Pons (tissue), 1 donor: ENCODE data around the gene CNTNAP2.

ENCODE experiments used
- DNase-seq: peaks from one replicate; pipeline ENCODE4 v3.0.0-alpha.2; 2016; ENCODE audit warnings: low spot score

CNTNAP2 gene

DNA sequence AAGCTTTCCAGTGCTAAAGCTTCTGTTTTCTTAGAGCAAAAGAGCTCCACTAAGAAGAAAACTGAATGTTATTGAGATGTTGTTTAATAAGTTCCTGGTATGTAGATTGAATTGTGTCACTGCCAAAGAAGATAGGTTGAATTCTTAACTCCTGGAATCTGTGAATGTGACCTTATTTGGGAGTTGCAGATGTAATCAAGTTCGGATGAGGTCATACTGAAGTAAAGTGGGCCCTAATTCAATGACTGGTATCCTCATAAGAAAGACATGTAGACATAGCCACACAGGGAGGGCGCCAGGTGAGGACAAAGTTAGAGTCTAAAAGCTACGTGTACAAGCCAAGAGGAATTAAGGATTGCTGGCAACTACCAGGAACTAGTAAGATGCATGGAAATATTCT is 1741.8 kb downstream of the CNTNAP2 start:
- DNase-seq, result no peak

DNA sequence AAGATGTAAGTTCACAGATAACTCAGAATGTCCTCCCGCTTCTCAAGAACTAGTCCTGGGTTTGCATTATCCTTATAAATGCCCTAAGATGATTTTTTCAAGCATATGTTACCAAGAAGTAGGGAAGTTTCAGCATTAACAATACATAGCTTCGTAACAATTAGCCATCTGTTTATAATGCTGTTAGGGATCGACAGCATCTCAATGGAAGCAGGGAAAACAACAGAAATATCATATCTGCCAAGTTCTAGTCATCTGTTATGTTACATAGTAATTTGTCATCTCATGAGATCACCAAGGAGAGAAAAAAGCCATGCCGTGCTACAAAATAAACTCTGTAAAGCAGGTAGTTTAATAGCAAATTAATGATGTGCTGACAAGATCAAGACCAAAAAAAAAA is 1742.4 kb downstream of the CNTNAP2 start:
- no peak for DNase-seq

DNA sequence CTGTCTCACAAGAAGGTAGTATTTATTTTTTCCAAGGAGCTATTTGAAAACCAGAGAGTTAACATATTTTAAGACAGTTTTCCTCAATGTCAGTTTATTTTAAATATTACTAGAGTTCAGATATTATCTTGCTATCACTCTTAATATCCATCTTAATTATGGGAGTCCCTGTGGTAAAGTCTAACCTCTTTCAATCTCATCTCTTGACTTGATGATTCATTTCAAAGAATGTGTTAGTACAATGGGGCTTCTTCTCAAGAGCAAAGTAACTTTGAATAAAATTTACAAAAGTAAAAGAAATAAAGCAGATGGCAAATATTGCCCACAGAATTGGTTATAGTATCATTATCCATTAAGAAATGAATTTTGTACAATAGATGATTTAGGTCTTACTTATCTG is 1742.9 kb downstream of the CNTNAP2 start:
- DNase-seq, result no peak

DNA sequence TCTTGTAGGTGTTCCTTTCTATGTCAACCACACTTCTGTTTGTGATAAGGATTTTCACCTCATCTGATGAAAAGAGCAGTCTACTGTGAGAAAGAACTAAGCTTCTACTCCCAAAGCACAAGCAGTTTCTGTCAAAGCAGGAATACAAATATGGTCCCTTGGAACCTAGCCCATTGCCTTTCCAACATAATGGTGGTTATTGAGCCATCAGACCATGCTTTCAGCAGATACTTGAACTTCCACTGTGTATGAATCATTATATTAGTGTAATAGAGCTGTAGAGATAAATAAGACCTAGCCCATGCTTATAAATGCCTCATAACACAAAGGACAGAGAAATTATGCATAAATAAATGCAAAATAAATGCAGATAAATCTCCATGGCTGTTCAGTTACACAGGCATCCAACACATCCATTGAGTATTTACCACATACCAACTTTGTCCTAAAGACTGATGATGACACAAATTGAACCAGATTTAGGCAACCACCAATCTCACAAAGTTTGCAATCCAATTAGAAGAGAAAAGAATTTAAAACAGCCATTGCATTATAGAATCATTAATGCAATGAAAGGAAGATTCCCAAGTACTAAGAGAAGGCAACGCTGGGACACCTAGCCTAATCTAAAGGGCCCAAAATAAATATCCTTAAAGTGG is 1744.6 kb downstream of the CNTNAP2 start:
- peak; percentile 81 for DNase-seq

DNA sequence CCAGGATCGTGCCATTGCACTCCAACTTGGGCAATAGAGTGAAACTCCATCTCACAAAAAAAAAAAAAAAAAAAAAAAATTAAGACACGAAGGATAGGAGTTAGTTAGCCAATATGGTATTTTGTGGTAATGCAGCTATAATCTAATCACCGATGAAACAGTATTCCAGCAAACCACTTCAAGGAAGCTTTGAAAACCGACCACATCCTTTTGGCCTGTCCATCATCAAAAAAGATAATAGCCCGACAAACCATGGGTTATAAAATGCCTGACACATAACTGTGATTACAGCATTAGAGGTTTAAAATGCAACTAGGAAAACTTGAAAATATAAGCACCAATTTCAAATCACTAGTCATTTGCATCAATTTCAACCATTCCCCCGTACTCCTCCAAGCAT is 1745.3 kb downstream of the CNTNAP2 start:
- DNase-seq, result no peak

DNA sequence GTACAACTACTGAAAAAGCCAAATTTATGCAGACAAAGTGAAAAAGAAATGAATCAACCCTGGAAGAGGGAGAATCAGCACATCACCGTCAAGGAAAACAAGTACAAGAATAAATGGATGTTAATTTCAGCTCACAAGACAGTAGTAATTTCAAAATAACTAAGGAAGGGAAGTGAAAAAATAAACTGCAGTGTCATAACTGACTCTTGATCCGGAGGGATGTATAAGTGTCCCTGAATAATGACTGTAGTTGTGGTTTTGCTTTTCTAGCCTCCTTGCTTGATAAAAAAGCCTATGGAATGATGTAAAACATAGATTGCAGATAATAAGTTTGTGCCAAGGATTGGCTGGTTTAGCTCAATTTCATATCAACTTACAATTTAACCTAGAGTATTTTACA is 1752.9 kb downstream of the CNTNAP2 start:
- no peak for DNase-seq

DNA sequence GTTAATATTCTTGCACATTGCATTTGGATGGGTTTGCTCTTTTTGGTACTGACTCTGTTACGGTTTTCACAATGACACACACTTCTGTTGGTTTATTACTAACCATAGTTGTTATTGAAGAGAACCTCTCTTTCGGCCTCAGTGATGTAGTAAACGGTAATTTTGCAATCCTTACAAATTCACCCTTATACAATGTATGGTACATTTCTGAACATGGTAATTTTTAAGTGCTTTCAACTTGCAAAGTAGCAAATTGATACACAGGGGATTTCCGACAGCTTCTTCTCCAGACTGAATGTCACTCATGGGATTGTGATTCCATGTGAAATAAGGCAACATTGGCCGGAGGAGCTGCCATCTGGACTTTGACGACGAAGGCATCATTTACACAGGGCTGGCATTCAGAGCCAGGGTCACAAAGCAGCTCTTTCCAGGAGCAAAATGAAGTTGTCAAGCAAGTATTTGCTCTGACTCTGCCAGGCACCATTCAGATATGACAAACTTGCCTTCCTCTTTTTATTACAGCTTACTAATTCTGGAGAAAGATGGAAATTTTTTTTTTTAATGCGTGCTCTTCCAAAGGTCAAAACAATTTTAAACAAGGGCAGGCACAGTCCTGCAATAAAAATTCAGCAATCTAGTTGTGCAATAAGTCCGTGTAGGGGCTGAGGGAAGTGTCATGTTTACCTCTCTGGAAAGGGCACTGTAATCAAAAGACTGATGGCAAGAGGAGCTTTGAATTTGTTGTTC is 1762.5 kb downstream of the CNTNAP2 start:
- DNase-seq, result peak; percentile 88

DNA sequence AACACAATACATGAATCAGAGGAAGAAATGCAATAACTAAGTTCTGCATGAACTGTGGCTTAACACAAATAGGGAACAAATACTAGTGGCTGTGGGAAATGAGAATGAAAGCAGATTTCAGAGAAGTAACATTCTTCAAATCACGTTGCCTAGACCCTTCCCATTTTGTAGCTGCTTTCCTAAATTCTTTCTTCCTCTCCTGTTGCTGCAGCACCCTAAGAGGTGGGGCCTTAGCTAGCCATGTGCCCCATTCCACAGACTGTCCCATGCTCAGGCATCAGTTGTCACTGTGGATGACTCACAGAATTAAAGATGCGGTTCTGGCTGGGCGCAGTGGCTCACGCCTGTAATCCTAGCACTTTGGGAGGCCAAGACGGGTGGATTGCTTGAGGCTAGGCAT is 1769.3 kb downstream of the CNTNAP2 start:
- DNase-seq, result no peak

DNA sequence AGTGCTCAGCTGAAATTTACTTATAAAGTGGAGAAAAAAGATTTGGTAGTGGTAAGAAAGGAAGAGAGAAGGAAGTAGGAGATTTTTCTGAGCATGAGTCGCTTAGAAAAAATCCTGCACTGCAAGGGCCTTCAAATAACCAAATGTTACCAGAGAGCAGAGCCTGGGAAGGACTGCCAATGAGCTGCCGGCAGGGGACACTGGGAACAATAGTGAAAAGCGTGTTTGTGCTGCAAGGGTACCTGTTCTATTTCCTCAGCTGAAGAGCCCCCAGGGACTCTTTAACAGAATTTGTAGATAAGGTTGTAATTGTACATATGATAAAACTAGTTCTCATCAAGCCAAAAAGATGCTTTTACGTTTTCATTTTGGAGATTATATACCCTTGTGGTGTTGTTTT is 1777.7 kb downstream of the CNTNAP2 start:
- peak; percentile 82 for DNase-seq

DNA sequence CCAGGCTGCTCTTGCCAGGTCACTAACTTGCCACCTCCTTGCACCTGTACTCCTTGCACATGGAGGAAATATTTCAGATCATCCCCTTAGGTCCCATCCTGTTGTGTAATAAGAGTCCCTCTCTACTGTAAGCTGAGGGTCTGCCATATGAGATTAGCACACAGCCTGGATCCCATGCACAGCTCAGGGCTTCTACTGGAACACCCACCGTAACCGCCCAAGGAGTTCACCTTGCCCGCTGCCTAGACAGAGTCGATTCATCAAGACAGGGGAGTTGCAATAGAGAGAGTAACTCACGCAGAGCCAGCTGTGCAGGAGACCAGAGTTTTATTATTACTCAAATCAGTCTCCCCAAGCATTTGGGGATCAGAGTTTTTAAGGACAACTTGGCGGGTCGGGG is 1779.5 kb downstream of the CNTNAP2 start:
- DNase-seq, result no peak

DNA sequence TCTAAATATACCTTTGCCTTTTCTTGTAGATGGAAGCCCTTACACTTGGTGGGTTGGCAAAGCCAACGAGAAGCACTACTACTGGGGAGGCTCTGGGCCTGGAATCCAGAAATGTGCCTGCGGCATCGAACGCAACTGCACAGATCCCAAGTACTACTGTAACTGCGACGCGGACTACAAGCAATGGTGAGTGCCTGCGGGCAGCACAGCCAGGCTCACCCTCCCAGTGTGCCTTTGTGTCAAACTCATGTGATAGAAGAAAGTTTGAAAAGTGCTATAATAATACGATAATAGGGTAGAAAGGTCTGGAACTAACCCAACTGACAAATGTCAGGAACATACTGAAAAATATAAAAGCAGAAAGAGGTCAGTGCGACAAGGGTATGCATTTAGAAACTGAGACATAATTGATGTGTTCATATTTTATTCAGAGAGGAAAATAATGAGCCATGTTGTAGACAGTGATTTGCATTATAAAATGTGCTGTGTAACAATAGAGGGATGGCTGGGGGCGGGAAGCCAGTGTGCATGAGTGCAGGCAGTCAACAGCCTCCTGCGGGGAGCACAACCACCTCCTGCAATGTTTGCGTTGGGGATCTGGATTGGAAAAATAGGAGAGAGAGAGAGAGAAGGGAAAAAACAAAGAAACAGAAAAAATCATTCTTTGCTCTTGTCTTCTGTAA is 1787.1 kb downstream of the CNTNAP2 start:
- no peak for DNase-seq

DNA sequence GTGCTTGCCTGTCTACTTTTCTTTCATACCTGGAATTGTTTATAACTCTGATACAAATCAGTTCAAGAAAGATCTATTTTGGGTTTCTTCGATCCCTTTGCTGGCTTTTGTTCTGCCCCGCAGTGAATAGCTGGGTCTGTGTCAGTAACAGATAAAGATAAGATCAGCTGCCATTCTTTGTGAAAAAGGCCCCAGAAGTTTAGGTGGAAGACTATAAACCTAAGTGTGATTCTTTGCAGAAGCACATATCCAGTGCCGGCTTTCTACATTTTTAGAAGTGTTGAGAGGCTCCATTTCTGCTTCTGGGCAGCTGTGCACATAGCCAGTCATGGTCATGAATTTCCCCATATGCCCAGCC is 1787.6 kb downstream of the CNTNAP2 start:
- DNase-seq, result no peak

DNA sequence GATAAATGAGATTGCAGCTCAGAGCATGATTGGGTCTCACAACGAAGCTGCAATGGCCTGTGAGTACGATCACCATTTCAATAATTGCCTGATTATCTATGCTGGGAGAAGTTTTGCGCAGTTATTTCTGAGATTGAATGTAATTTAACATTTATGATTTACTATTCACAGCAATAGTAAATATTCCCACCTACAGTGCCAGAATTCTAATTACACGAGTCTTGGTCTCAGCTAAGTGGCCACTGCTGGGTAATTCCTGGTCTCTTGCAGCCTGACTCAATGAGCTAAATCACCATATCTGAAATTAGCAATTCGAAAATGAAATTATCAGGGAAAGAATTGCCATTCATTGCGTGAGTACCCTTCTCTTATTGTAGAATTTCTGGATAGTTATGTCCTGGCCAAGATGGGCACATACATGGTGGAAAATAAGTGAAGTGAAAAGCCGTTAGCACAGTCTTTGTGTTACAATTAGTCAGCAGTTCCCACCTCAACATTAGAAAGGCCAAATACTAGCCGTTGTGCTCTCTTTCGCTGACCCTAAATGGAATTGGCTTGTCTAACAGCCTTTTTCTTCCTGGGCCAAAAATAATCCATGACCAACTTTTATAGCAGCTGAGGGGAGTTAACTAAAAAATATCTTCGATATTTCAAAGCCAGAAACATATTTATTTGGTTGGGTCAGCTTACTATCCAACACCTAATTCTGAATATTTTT is 1793.0 kb downstream of the CNTNAP2 start:
- DNase-seq, result no peak

DNA sequence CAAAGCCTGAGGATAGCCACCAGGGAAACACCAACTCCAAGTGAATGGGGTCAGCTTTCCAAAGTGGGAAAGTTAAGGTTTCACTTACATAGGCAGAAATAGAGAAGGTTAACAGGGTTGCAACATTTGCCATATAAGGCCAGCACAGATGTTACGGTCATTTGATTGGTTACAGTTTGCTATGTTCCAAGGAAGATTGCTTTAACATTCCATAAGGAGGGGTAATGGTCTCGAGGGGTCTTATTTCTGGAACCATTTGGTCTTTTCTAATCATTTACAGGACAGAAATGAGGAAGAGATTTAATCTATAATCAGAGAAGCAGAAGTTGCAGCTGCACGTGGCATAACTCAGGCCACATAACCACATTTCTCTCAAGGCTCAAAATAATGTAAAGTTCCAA is 1794.6 kb downstream of the CNTNAP2 start:
- no peak for DNase-seq

DNA sequence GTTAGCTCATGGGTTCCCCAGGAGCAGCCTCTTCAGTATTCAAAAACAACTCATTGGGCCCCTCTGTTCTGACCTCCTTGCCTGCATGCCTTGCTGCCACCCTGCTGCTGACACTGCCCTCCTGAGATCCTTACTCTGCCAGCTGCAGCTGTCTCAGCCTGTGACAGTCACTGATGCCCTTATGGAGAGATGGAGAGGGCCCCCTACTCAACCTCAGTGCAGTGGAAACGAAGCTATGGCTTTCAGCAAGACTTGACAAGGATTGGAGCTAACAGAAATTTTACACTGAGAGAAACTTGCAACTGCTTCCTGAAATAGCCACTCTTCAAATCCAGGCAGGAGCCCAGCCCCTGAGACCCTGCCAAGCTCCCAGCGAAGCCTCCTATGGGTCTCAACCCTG is 1795.7 kb downstream of the CNTNAP2 start:
- no peak for DNase-seq

DNA sequence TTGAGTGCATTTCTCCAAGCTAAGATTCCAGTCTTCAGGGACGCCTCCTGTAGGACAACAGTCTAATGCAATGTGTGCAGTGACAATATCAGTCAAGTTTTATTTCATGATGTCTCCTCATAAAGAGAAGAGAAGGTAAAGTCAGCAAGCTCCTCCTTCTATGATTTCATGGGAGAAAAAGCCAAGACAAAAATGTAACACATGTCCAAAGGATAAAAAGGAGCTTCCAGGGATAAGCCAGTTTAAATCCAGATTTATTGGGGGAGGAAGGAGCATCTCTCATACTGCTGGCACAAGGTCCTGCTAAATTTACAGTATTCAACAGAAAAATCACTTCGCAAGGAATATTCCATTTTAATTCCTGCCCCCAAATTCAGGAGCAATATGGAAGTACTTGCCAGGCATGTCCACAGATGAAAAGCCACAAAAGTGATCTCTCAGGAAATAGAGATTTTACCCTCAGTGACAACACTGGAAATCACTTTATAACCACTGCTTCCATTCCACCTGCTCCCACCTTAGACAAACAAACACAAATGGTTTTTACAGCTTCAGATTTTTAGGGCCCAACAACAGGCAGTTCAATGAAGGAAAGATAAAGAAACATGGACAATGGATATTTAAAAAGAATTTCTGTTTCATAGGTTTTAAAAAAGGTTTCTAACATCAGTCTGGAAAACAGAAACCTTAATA is 1796.5 kb downstream of the CNTNAP2 start:
- DNase-seq, result no peak

DNA sequence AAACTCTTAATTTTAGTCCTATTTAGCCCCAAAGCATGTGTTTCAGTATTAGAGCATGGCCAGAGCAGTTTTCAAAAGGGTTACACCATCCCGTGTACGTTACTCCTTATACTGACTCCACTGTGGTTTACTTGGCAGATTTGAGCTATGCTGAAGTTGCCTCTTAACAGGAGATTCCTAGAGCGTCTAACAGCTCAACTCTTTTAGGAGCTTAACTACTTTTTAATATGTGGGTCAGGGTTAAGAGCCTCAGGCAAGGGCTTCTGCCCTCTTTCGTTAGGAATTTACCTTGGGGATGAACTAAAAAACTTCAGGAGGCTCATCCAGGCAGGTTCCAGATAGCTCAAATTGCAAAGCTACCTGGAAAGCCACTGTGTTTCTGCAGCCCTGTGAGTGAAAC is 1799.2 kb downstream of the CNTNAP2 start:
- DNase-seq, result no peak

DNA sequence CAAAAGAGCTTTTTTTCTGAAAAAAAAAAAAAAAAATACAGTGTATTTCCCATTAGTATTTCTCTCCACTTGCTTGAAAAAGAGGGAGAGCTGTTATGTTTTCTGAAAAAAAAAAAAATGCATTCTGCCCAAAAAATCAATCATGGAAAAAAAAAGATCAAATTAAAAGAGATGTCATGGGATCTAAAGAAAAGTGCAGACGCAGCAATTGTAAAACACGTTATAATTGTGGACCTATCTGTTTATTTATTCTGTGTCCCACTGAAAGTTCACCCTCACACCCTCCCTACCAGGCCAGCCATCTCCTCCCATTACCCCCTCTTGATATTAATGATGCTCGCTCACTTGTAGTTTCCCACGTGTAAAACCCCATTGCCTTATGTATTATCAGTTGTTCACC is 1800.0 kb downstream of the CNTNAP2 start:
- DNase-seq, result no peak

DNA sequence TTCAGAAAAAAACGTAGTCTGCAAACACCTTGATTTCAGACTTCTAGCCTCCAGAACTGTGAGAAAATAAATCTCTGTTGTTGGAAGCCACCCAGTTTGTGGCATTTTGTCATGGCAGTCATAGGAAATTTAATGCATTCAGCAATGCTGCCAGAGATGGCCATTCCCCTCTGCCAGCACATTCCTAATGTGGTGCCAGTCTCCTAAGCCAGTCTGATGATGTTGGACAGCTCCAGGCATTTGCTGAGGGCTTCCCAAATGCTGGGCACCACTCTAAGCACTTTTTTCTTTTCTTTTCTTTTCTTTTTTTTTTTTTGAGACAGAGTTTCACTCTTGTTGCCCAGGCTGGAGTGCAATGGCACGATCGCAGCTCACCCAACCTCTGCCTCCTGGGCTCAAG is 1807.2 kb downstream of the CNTNAP2 start:
- no peak for DNase-seq

DNA sequence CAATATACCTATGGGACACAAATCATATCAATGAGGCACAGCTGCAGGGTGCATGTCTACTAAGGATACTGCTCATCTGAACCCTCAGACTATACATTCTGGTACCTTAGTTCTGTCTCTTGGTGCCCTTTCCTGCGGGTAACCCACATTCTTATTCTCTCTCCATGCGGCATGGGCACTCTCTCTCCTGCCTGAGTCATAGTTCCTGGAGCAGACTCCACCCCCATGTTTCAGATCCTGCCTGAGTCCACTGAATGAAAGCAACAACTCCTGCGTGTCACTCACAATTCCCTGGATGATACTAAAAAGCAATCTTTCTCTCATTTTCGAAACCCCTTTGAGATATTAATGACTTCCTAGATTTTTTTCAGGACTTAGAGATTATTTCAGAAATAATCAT is 1820.8 kb downstream of the CNTNAP2 start:
- no peak for DNase-seq

DNA sequence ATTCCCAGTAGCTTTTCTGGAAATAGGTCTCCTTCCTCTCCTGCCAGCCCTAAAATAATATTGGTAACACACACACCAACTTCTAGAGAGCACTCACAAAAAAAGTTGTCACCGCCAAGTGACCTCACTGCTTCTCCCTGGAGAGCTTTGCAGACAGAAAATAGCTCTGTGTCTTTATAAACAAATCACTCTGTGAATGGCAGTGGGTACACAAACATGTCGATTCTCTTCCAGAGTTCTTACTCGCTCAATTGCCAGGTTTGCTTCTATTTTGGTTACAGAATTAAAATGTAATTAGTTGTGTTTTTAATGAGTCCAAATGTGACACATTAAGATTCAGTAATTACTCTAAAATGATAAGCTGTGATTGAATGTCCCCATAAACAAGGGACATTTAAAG is 1824.8 kb downstream of the CNTNAP2 start:
- DNase-seq, result peak; percentile 58

DNA sequence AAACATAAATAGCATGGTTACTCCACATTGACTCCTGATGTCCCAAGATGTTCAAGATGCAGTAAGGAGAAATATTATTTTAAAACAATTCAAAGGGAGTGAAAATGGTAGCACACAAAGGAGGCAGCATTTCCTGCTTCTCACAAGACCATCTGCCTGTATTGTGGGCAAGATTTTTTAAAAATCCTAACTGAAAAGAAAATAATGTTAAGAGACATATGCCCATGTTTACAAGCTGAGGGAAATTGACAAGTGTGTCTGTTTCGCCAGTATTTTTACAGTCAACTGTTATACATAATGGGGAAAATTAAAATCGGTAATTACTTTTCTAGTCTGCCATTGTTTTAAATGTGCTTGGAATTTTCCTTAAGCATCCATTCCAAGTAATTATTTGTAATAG is 1827.7 kb downstream of the CNTNAP2 start:
- DNase-seq, result no peak
